CD8-positive, alpha-beta memory T cell (primary cell): ENCODE results near the gene H2AZ1. TPM values are rescaled to one million over a fixed set of nuclear protein-coding genes. Genes with fewer than 3 reads are reported as not detected.

ENCODE experiments used
- CTCF ChIA-PET: fragments of 350-600 bp; sonication (Branson Sonifier 250); formaldehyde crosslinking; loops from one replicate; lab custom pipeline; 2021; ENCODE audit warnings: antibody characterized with exemption; lab: Charles Lee
- POLR2A ChIA-PET: fragments of 350-600 bp; sonication (Branson Sonifier 250); formaldehyde crosslinking; loops from one replicate; lab custom pipeline; 2021; ENCODE audit warnings: antibody characterized with exemption; lab: Charles Lee
- DNase-seq, 5 donors: peaks; one replicate each; pipeline versions ENCODE4 v3.0.0 to v3.0.0-alpha.2; 2020 to 2022; ENCODE audit warnings: mixed read lengths in 1 of 5
- H3K27ac ChIP-seq: one replicate; pipeline ENCODE4 v1.7.0; 2013; ENCODE audit warnings: low read depth, mild to moderate bottlenecking, low read length, moderate library complexity
- H3K27me3 ChIP-seq: 2 replicates; pipeline ENCODE4 v1.7.0; 2013; ENCODE audit warnings: low read length, mild to moderate bottlenecking; ENCODE audit not compliant: insufficient read depth, poor library complexity, severe bottlenecking
- H3K36me3 ChIP-seq: 2 replicates; pipeline ENCODE4 v1.7.0; 2013; ENCODE audit warnings: mild to moderate bottlenecking, low read length, moderate library complexity; ENCODE audit not compliant: insufficient read depth
- H3K4me1 ChIP-seq: 2 replicates; pipeline ENCODE4 v1.7.0; 2013; ENCODE audit warnings: mild to moderate bottlenecking, low read length, moderate library complexity; ENCODE audit not compliant: insufficient read depth
- H3K4me3 ChIP-seq: 2 replicates; pipeline ENCODE4 v1.7.0; 2013; ENCODE audit warnings: mild to moderate bottlenecking, low read length
- H3K9me3 ChIP-seq: 2 replicates; pipeline ENCODE4 v1.7.0; 2013; ENCODE audit warnings: mild to moderate bottlenecking, low read length
- H3K27ac Mint-ChIP-seq, 8 donors: one replicate each; pipeline ENCODE4 v1.8.0; 2020 to 2021; ENCODE audit warnings: mixed read lengths in 8 of 8, mild to moderate bottlenecking in 6 of 8, inconsistent platforms in 3 of 8, moderate library complexity in 3 of 8
- H3K27me3 Mint-ChIP-seq, 2 donors: one replicate each; pipeline ENCODE4 v1.8.0; 2020 to 2021; ENCODE audit warnings: mixed read lengths in 2 of 2, mild to moderate bottlenecking in 1 of 2, moderate library complexity in 1 of 2
- H3K36me3 Mint-ChIP-seq, 3 donors: one replicate each; pipeline ENCODE4 v1.8.0; 2020 to 2021; ENCODE audit warnings: mixed read lengths in 3 of 3, inconsistent platforms in 1 of 3, mild to moderate bottlenecking in 1 of 3
- H3K4me1 Mint-ChIP-seq, 3 donors: one replicate each; pipeline ENCODE4 v1.8.0; 2020 to 2021; ENCODE audit warnings: mixed read lengths in 3 of 3, inconsistent platforms in 1 of 3, mild to moderate bottlenecking in 1 of 3
- H3K4me3 Mint-ChIP-seq, 7 donors: one replicate each; pipeline ENCODE4 v1.8.0; 2020 to 2021; ENCODE audit warnings: mixed read lengths in 7 of 7, mild to moderate bottlenecking in 6 of 7, moderate library complexity in 4 of 7, inconsistent platforms in 2 of 7
- H3K9me3 Mint-ChIP-seq, 5 donors: one replicate each; pipeline ENCODE4 v1.8.0; 2020 to 2022; ENCODE audit warnings: mixed read lengths in 5 of 5, mild to moderate bottlenecking in 3 of 5, moderate library complexity in 2 of 5, inconsistent platforms in 1 of 5
- polyA plus RNA-seq: library from polyadenylated mRNA; unstranded; fragments of 300-500 nt; fragmentation: Illumina TruSeq; gene quantifications from one replicate; pipeline ENCODE4 v1.2.3, GENCODE V29; 2021
- total RNA-seq, 2 experiments: library from RNA; stranded (reverse); gene quantifications; one replicate each; pipeline ENCODE4 v1.2.3, GENCODE V29; 2021

Gene H2AZ1
- total RNA-seq (100 to 1,000 TPM; 494 to 515 TPM), polyA plus RNA-seq (372 TPM)

DNA sequence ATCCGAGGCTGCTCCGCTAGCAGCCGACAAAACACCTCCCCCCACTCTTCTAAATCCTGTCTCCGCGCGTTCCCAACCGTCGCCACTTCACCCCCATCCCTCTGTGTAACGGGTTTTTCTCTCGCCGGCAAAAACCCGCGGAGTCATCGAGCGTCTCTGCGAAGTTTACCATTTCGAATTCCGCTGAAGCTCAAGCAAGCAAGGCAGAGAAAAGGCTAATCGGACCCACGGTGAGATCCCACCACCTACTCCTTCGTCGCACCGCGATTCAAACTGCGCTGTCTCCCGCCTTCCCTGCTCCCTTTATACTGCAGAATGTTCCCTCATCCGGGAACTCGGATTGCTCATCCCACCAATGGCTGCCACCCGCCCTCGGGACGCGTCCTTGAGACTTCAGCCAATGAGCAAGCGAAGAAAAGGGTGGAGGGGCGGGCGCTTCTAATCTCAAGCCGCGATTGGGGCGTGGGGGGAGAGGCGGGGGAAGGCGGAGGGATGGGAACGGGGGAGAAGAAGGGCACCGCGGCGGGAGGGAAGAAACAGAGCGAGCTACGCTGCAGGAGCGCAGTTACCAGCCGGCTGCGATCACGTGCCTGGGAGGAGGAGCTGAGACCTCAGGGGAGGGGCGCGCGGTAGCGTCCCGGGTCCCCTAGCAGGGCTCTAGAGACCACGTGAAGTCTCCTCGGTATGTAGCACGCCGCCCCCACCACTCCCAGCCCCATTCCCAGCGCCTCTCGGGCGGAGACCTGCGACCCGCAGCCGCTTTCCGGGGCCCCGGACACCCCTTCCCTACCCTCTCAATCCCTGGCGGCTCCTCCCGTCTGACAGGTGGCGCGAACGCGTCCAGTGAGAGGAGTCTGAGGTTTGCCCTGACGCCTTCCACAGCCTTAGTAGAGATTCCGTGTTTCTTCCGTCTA, at the start of gene H2AZ1:
Gene H2AZ1, minus strand, starts transcription at position 277 of the 914 bp plus-strand sequence. Its CDS starts 105 bp downstream, at position 172.
- H3K9me3 ChIP-seq: no peaks in the 10 kb centered on the region
- peak within 1 kb of the TSS; percentile 88 for H3K27ac ChIP-seq
- H3K4me1 ChIP-seq: peaks cover 28% of the 10 kb centered on the region
- H3K4me3 ChIP-seq: peak within 1 kb of the TSS; percentile 98
- peaks cover 0 to 21% (median 0%) of the 10 kb centered on the region in 3 donors for H3K36me3 Mint-ChIP-seq
- DNase-seq: peak; percentile 94 to 98 (median 96)
- H3K36me3 ChIP-seq: peaks cover 8% of the 10 kb centered on the region
- H3K4me3 Mint-ChIP-seq: no peak within 1 kb of the TSS
- POLR2A ChIA-PET: interaction anchor here (0.6 to 2.1 kb wide), 6 partner anchors 11 to 1022 kb away, joined by 3 to 8 read pairs (median 4); partner anchors contain the start of genes DAPP1, EIF4E, LAMTOR3 and TRMT10A
- H3K27me3 ChIP-seq: no peaks in the 10 kb centered on the region
- CTCF ChIA-PET: interaction anchor here (0.6 to 2.2 kb wide), 6 partner anchors 11 to 386 kb away, joined by 3 to 7 read pairs (median 3); partner anchors contain the start of gene TRMT10A
- no peak within 1 kb of the TSS for H3K27ac Mint-ChIP-seq
- H3K27me3 Mint-ChIP-seq: no peaks in the 10 kb centered on the region
- peaks cover 22 to 28% (median 27%) of the 10 kb centered on the region in 3 donors for H3K4me1 Mint-ChIP-seq
- H3K9me3 Mint-ChIP-seq: no peaks in the 10 kb centered on the region

DNA sequence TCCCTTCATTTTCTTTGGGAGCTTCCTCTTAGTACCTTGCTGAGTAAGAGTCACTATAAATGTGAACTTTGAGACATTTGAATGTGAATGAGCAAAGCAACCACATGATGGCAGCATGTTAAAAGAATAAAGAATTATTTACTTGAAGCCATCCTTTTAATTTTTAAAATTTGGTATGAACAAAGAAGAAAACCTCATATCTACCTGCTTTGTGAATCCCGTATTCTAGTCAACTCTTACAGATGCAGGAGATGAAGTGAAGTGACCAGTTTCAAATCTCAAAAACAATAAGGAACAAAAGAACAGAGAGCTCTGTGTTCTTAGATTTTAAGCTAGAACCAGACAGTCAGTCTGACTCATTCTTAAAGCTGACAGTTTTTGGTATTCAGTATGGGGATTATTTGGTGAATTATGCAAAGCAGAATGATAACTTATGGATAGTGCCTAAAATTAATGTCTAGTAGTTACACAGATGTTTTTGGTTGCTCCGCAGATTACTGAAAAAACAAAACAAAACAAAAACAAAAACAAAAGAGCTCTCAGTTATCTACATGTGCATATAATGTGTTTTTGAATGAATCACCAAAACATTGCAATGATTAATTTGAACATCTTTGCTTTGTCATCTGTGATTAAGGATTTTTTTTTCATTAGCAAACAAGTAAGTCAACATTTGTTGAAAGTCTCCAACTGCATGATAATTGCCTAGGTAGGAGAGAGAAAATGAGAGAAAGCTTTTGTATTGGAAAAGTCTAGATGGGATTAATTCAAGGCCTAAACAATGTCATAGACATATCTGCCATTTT, 48.2 kb upstream of the H2AZ1 start:
- Mint-ChIP-seq H3K27ac (no peak overlapping the region), H3K9me3 (no peaks in the 10 kb centered on the region)
- POLR2A ChIA-PET: no interaction called here

DNA sequence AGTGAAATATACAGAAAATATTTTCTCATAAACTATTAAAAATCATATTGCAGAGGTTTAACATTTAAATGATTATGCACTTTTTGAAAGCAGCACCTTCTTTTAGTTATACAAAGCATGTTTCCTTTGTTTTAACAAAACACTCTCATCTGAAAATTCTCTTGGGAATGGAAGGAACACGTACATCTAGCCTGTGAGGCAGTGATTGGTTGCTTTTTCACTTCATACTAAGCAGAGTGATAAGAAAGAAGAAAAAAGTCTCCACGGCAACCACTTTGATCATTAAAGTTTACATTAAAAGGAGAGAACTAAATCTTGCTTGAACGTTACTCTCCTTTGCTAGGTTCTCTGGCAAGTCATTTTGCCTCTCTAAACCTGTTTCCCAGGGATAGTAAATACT, 41.7 kb upstream of the H2AZ1 start:
- Mint-ChIP-seq H3K27me3 (peaks cover 1 to 8% of the 10 kb centered on the region in 2 donors), H3K4me3 (no peak overlapping the region), H3K4me1 (no peaks in the 10 kb centered on the region), H3K27ac (no peak overlapping the region), H3K36me3 (no peaks in the 10 kb centered on the region), H3K9me3 (no peaks in the 10 kb centered on the region)
- ChIA-PET CTCF (interaction anchor here (0.8 kb wide), 1 partner anchor 43 kb away, joined by 3 read pairs; no protein-coding TSS in a partner anchor), POLR2A (no interaction called here)
- no peak overlapping the region for H3K4me3 ChIP-seq
- H3K27me3 ChIP-seq: peaks cover 4% of the 10 kb centered on the region
- no peaks in the 10 kb centered on the region for H3K9me3 ChIP-seq
- no peak overlapping the region for H3K27ac ChIP-seq
- H3K4me1 ChIP-seq: no peaks in the 10 kb centered on the region
- H3K36me3 ChIP-seq: no peaks in the 10 kb centered on the region
- no peak for DNase-seq

More for the DNA sequence above, 48.2 kb upstream of the H2AZ1 start:
- Mint-ChIP-seq H3K4me1 (peaks cover 0 to 5% (median 4%) of the 10 kb centered on the region in 3 donors), H3K27me3 (peaks cover 0 to 2% of the 10 kb centered on the region in 2 donors), H3K4me3 (no peak overlapping the region), H3K36me3 (no peaks in the 10 kb centered on the region)
- no peak overlapping the region for H3K4me3 ChIP-seq
- CTCF ChIA-PET: interaction anchor here (1.1 to 1.4 kb wide), 3 partner anchors 9 to 95 kb away, joined by 3 to 4 read pairs (median 3); no protein-coding TSS in a partner anchor
- no peaks in the 10 kb centered on the region for H3K27me3 ChIP-seq
- no peaks in the 10 kb centered on the region for H3K9me3 ChIP-seq
- no peaks in the 10 kb centered on the region for H3K36me3 ChIP-seq
- H3K4me1 ChIP-seq: no peaks in the 10 kb centered on the region
- no peak for DNase-seq
- no peak overlapping the region for H3K27ac ChIP-seq

DNA sequence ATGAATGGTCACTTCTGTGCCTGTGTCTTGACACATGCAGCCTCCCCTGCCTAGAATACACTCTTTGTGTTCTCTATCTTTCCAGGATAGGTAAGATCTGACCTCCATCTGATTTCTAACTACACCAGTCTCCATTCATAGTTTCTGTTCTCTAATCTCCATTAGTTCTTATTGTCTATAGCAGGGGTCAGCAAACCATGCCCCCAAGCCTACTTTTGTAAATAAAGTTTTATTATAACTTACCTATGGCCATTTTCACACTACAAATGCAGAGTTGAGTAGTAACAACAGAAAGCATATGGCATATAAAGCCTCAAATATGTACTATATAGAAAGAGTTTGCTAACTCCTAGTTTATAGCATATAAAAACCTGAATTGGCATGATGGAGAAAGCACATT, 37.6 kb upstream of the H2AZ1 start:
- Histone ChIP-seq H3K27ac (no peak overlapping the region), H3K4me1 (no peaks in the 10 kb centered on the region), H3K27me3 (peaks cover 4% of the 10 kb centered on the region), H3K36me3 (no peaks in the 10 kb centered on the region), H3K4me3 (no peak overlapping the region), H3K9me3 (no peaks in the 10 kb centered on the region)
- no peak for DNase-seq
- ChIA-PET POLR2A (no interaction called here), CTCF (no interaction called here)
- no peak overlapping the region for H3K4me3 Mint-ChIP-seq
- H3K4me1 Mint-ChIP-seq: peaks cover 0 to 2% (median 0%) of the 10 kb centered on the region in 3 donors
- H3K27ac Mint-ChIP-seq: no peak overlapping the region
- peaks cover 0 to 2% (median 0%) of the 10 kb centered on the region in 5 donors for H3K9me3 Mint-ChIP-seq
- H3K36me3 Mint-ChIP-seq: peaks cover 0 to 4% (median 0%) of the 10 kb centered on the region in 3 donors
- peaks cover 5 to 16% of the 10 kb centered on the region in 2 donors for H3K27me3 Mint-ChIP-seq

DNA sequence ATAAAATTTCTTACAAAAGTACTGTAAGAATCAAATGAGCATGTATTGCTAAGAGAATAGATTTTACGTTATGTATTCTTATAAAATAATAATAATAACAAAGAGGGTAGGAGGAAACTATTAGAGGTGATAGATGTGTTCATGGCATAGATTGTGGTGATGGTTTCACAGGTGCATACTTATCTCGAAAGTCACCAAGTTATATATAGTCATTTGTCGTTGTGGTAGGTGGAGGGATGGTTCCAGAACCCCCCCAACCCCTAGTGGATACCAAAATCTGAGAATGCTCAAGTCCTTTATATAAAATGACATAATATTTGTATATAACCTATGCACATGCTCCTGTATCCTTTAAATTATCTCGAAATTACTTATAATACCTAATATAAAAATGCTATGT, 36.7 kb upstream of the H2AZ1 start:
- peaks cover 0 to 2% (median 0%) of the 10 kb centered on the region in 5 donors for H3K9me3 Mint-ChIP-seq
- H3K4me1 Mint-ChIP-seq: peaks cover 0 to 2% (median 0%) of the 10 kb centered on the region in 3 donors
- Histone ChIP-seq H3K4me1 (no peaks in the 10 kb centered on the region), H3K27me3 (peaks cover 4% of the 10 kb centered on the region), H3K36me3 (no peaks in the 10 kb centered on the region), H3K9me3 (no peaks in the 10 kb centered on the region), H3K27ac (no peak overlapping the region), H3K4me3 (no peak overlapping the region)
- POLR2A ChIA-PET: no interaction called here
- H3K4me3 Mint-ChIP-seq: no peak overlapping the region
- DNase-seq: no peak
- peaks cover 6 to 16% of the 10 kb centered on the region in 2 donors for H3K27me3 Mint-ChIP-seq
- CTCF ChIA-PET: no interaction called here
- H3K36me3 Mint-ChIP-seq: peaks cover 0 to 4% (median 0%) of the 10 kb centered on the region in 3 donors
- no peak overlapping the region for H3K27ac Mint-ChIP-seq

DNA sequence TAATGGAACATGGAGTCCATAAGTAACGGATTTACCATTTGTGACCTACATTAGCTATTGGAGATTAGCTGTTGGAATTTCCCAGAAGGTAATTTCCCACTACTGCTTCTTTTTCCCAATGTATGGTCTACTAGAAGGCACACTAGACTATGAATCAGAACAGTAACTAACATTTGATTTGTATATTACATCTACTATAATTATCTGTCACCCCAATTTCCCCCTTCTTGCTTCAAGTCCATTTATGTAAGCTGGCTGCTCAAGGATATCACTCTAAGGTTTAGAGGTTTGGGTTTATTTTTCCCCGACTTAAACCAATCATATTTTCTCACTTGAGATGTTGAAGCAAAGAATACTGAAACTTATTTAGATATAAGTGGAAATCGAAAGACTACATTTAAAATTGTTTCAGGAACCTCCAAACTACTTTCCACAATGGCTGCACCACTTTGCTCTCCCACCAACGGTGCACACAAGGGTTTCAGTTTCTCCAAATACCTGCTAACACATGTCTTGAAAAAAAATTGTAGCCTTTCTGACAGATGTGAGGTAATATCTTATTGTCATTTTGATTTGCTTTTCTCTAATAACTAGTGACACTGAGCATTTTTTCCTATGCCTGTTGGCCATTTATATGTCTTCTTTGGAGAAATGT, 33.3 kb upstream of the H2AZ1 start:
- Histone ChIP-seq H3K9me3 (no peaks in the 10 kb centered on the region), H3K27ac (peak overlapping the region; percentile 11), H3K27me3 (no peaks in the 10 kb centered on the region), H3K4me3 (no peak overlapping the region), H3K36me3 (no peaks in the 10 kb centered on the region), H3K4me1 (no peaks in the 10 kb centered on the region)
- H3K9me3 Mint-ChIP-seq: peaks cover 0 to 3% (median 0%) of the 10 kb centered on the region in 5 donors
- peaks cover 0 to 4% (median 0%) of the 10 kb centered on the region in 3 donors for H3K36me3 Mint-ChIP-seq
- H3K4me1 Mint-ChIP-seq: peaks cover 0 to 2% (median 0%) of the 10 kb centered on the region in 3 donors
- H3K4me3 Mint-ChIP-seq: no peak overlapping the region
- H3K27me3 Mint-ChIP-seq: peaks cover 8 to 11% of the 10 kb centered on the region in 2 donors
- no peak overlapping the region for H3K27ac Mint-ChIP-seq
- DNase-seq: no peak
- POLR2A ChIA-PET: no interaction called here
- CTCF ChIA-PET: no interaction called here

DNA sequence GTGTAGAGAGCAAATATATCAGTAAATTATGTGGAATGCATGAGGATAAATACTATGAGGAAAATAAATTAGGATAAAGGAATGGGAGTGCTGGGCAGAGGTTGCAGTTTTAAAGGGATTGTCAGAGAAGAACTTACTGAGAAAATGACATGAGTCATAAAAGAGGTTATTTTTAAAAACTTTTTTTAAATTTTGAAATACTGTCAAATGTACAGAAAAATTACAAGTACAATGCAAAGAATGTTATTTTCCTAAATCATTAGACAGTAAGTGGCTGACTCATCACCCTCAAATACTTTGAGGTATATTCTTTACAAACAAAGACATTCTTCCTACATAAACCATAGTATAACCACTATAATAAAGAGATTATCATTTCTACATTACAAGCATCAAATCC, 29.8 kb upstream of the H2AZ1 start:
- no peak overlapping the region for H3K4me3 ChIP-seq
- H3K4me1 ChIP-seq: no peaks in the 10 kb centered on the region
- DNase-seq: no peak
- Mint-ChIP-seq H3K27me3 (peaks cover 8 to 9% of the 10 kb centered on the region in 2 donors), H3K36me3 (no peaks in the 10 kb centered on the region), H3K9me3 (peaks cover 0 to 5% (median 0%) of the 10 kb centered on the region in 5 donors), H3K4me3 (no peak overlapping the region), H3K4me1 (peaks cover 0 to 2% (median 0%) of the 10 kb centered on the region in 3 donors), H3K27ac (no peak overlapping the region)
- H3K36me3 ChIP-seq: no peaks in the 10 kb centered on the region
- ChIA-PET POLR2A (no interaction called here), CTCF (no interaction called here)
- H3K27ac ChIP-seq: no peak overlapping the region
- H3K9me3 ChIP-seq: no peaks in the 10 kb centered on the region
- H3K27me3 ChIP-seq: no peaks in the 10 kb centered on the region
